ENCODE measurements around the gene RER1.

DNA sequence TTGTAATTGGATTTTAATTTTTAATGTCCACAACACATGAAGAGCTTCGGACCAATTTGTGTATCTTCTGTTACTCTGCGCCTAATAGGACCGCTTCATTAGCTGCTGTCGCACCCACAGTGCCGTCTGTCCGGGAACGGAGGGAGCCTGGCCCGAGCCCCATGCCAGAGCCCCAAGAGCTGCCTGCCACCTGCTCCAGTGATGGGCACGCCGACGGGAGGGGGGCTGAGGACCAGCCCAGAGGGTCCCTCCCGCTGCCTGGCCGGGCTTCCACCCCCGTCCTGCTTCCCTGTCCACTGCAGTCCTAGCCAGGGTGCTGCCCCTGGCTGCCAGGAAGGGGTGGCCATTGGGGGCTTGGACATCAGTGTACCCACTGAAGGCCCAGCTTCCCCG, 54.2 kb downstream of the RER1 start:
- TF ChIP-seq, protein P1, sequence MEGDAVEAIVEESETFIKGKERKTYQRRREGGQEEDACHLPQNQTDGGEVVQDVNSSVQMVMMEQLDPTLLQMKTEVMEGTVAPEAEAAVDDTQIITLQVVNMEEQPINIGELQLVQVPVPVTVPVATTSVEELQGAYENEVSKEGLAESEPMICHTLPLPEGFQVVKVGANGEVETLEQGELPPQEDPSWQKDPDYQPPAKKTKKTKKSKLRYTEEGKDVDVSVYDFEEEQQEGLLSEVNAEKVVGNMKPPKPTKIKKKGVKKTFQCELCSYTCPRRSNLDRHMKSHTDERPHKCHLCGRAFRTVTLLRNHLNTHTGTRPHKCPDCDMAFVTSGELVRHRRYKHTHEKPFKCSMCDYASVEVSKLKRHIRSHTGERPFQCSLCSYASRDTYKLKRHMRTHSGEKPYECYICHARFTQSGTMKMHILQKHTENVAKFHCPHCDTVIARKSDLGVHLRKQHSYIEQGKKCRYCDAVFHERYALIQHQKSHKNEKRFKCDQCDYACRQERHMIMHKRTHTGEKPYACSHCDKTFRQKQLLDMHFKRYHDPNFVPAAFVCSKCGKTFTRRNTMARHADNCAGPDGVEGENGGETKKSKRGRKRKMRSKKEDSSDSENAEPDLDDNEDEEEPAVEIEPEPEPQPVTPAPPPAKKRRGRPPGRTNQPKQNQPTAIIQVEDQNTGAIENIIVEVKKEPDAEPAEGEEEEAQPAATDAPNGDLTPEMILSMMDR (IDR thresholded peaks at IDR 0.05) = no peak
- no peak for TF ChIP-seq POLR2A (IDR thresholded peaks at IDR 0.05)

Data from heart left ventricle (tissue), 13 donors.